IPS-15b (cell line): ENCODE measurements around the gene PDPN.
A peak's percentile ranks its signal among the peaks of the same experiment; 100 is the strongest.

Source experiments
- H3K27me3 ChIP-seq: one replicate; pipeline ENCODE4 v1.6.1; 2013; ENCODE audit warnings: low read length; ENCODE audit not compliant: control insufficient read depth, insufficient read depth
- H3K36me3 ChIP-seq: one replicate; pipeline ENCODE4 v1.6.1; 2013; ENCODE audit warnings: low read length; ENCODE audit not compliant: control insufficient read depth, insufficient read depth
- H3K4me1 ChIP-seq: one replicate; pipeline ENCODE4 v1.6.1; 2013; ENCODE audit warnings: mild to moderate bottlenecking, low read length; ENCODE audit not compliant: control insufficient read depth, insufficient read depth
- H3K4me3 ChIP-seq: one replicate; pipeline ENCODE4 v1.5.1; 2013; ENCODE audit warnings: low read depth, low read length
- H3K9ac ChIP-seq: one replicate; pipeline ENCODE4 v1.6.1; 2013; ENCODE audit warnings: low read depth, mild to moderate bottlenecking, low read length
- H3K9me3 ChIP-seq: one replicate; pipeline ENCODE4 v1.6.1; 2013; ENCODE audit warnings: mild to moderate bottlenecking, low read length; ENCODE audit not compliant: control insufficient read depth, insufficient read depth

The PDPN gene

DNA sequence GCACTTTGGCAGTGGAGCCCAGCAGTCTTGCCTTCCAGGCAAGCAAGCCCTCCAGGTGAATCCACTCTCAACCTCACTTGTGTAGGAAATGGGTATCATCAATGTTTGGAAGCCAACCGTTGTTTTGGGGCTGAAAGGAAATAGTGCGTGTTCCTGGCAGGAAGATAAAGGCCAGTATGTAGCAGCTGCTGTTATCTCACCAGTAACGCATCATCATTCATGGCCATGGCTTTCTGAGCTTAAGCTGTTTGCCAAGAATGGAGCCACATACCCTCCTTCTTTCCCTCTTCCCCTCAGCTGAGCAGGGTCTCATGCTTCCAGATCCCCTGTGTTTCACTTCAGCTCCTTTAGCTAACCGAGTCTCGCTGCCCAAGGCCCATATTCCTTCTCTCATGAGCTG, 2.2 kb upstream of the PDPN start:
- no peak overlapping the region for H3K9ac ChIP-seq
- peaks cover 13% of the 10 kb centered on the region for H3K27me3 ChIP-seq
- no peaks in the 10 kb centered on the region for H3K9me3 ChIP-seq

DNA sequence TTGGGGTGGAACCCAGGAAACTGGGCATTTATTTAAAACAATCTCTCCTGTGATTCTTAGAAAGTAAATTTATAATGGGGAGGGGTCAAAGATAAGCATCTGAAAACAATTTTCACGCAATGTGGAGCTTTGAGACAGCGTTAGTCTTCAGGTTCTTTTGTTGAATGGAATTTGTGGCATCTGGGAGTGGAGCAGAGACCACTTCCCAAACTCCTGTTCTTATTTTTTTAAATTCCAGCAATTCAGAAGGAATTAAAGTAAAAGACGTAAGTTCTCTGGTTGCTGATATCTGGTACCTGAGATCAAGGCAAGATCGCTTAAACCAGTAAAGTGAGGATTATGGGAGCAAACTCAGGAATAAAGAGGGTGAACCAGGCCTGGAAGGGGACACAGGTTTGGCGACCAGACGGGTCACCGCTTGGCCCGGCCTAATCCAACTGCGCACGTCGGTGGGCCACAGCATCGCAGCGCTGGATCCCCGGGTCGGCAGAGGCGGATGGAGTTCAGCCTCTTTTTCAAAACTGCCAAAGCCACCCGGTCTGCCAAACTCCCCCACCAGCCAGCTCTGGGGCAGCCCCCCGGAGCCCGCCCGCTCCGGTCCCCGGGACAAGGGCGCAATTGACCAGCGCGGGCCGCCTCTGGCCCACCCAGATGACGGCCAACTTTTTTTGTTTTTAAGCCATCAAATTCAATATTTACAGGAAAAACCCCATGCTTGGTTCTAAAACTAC, 754 bp upstream of the PDPN start:
- Histone ChIP-seq H3K4me1 (peaks cover 32% of the 10 kb centered on the region), H3K36me3 (peaks cover 2% of the 10 kb centered on the region), H3K4me3 (peak overlapping the region; percentile 95), H3K9ac (peak overlapping the region; percentile 1), H3K9me3 (no peaks in the 10 kb centered on the region), H3K27me3 (peaks cover 13% of the 10 kb centered on the region)

More for the DNA sequence above, 2.2 kb upstream of the PDPN start:
- H3K4me3 ChIP-seq = no peak overlapping the region
- H3K4me1 ChIP-seq = peaks cover 22% of the 10 kb centered on the region
- peaks cover 2% of the 10 kb centered on the region for H3K36me3 ChIP-seq

DNA sequence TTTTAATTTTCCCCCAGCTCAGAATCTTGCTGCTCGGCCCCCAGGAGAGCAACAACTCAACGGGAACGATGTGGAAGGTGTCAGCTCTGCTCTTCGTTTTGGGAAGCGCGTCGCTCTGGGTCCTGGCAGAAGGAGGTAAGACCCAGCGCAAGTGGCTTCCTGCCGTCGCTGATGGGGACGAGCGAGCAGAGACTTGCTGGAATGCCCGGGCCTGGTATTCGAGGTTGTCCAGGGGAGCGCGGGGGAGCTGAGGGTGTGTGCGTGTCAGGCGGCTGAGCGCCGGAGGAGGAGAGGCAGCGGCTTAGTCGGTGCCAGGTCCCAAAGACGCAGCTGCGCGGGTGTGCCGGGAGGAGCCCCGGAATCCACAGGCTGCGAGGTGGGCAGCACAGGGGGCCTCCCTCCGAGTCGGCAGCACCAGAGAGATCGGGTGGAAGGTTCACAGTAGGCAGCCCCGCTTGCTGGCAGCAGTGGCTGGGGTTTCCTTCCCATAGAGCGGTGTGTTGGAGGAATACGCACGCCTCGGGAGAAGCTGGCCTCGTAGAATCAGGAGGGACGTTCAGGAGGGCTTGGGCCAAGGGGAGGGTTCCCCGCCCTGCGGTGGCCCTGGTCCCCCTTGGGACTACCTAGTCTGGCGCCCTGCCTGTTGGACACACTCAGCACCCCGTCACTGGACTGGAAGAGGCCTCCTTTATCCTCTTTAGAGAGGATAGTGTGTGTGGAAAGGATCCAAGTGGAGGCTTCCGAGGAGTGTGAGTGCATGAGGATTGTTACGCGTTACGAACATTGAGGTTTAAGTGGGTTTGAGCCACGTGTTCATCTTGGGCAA, 547 bp downstream of the PDPN start:
- H3K27me3 ChIP-seq = peaks cover 13% of the 10 kb centered on the region
- H3K9ac ChIP-seq = peak overlapping the region; percentile 95
- peaks cover 2% of the 10 kb centered on the region for H3K36me3 ChIP-seq
- H3K4me3 ChIP-seq = peak overlapping the region; percentile 95
- H3K9me3 ChIP-seq = no peaks in the 10 kb centered on the region
- H3K4me1 ChIP-seq = peaks cover 33% of the 10 kb centered on the region

DNA sequence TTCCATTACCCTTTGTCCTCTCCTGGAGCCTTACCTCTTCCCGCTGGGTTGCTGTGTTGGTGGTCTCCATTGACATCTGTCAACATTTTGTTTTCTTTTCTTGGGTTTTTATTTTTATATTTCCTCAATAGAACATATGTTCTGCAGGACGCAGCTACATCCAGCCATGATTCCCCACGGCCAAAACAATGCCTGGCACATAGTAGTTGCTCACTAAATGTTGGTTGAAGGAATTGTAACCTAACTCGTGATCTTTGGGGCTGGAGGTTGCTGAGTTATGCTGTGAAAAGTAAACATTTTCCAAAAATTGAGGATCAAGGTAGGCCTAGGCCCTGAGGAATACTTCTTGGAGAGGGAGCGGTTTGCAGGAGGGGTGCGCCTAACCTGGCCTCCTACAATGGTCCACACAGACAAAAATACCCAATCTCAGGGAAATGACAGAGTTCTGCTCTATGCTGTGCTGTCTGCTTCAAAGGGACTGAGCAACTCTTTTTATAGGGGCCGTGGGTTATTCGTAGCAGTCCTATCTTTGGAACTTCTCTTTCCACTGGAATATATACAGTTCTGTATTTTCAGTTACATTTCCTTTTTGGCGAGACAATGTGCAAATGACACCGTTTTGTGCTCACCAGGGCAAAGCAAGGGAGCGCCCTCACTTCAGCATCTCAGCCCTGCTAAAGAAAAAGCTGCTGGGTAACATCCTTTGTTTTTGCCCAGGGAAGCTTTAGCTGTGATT, 1.4 kb downstream of the PDPN start:
- H3K4me3 ChIP-seq = peak overlapping the region; percentile 95
- peak overlapping the region; percentile 60 for H3K9ac ChIP-seq
- no peaks in the 10 kb centered on the region for H3K9me3 ChIP-seq
- H3K36me3 ChIP-seq = peaks cover 2% of the 10 kb centered on the region
- H3K27me3 ChIP-seq = peaks cover 13% of the 10 kb centered on the region
- H3K4me1 ChIP-seq = peaks cover 33% of the 10 kb centered on the region

DNA sequence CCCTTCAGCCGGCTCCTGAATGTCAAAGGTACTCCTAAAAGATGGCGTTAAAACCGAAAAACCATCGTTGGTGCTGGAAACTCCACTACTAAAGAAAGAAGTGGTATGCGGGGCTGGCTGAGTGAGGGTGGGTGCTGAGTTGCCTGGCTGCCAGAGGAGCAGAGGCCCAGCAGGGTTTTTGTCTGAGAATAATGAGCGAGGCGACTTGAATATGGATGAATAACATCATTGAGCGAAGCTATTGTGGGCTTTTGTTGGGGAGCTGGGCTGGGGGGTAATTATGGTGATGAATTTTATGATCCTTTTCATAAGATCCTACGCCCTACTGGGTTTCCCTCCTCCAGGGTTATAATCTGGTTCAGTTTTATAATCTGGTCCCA, 2.0 kb downstream of the PDPN start:
- Histone ChIP-seq H3K9ac (peak overlapping the region; percentile 60), H3K36me3 (peaks cover 2% of the 10 kb centered on the region), H3K4me1 (peaks cover 33% of the 10 kb centered on the region), H3K27me3 (peaks cover 13% of the 10 kb centered on the region), H3K9me3 (no peaks in the 10 kb centered on the region), H3K4me3 (peak overlapping the region; percentile 95)

DNA sequence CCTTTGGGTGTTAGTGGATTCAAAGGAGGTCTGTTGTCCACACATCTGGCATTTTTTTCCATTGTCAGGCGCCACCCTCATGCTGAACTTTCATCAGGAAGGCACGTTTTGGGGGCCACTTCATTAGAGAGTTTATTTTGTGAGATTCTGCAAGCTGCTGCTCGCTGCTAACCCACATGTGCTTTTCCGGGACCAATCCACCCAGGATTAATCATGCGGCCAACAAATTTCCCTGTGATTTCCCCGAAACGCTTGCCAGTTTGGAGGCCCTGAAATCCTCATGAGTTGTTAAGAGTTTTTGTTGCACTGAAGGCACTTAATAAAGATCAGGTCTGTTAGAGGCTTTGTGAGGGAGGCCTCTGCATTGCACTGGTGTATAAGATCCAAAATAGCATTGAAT, 2.4 kb downstream of the PDPN start:
- H3K27me3 ChIP-seq = peaks cover 13% of the 10 kb centered on the region

DNA sequence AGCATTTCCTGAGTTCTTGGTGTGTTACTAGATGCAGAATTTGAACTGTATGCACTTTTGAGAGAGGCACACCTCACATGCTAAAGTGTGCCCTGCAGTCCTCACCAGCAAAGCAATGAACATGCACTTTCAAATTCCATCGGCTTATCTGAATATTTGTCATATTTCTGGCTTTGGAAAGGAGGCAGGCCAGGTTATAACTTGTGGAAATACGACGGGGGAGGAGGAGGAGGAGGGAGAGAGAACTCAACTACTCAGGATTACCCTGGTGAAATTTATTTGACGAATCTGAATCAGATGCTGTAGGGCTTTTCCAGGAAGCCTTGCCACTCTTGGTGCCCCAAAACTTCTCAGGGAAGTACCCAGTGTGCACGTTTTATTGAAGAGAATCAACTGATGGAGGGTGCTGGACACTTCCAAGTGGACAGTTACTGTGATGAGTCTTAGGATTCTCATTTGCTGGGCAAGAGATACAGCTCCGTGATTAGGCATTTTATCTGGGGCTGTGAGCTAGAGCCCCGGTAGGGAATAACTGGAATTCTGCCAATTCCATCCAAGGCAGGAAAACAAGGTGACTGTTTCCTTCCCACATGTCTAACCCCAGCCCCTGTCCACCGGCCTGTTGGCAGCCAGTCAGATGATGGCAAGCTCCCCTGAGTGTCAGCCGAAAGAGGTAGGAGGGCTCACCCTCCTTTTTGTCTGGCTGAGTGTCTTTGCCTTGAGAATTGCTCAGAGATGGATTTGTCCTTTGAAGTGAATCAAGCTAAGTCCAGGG, 3.8 kb downstream of the PDPN start:
- Histone ChIP-seq H3K4me3 (no peak overlapping the region), H3K27me3 (peaks cover 4% of the 10 kb centered on the region), H3K36me3 (peaks cover 10% of the 10 kb centered on the region), H3K4me1 (peaks cover 21% of the 10 kb centered on the region), H3K9me3 (no peaks in the 10 kb centered on the region), H3K9ac (no peak overlapping the region)

More for the DNA sequence above, 2.4 kb downstream of the PDPN start:
- peak overlapping the region; percentile 47 for H3K9ac ChIP-seq
- peak overlapping the region; percentile 95 for H3K4me3 ChIP-seq
- no peaks in the 10 kb centered on the region for H3K9me3 ChIP-seq
- peaks cover 3% of the 10 kb centered on the region for H3K36me3 ChIP-seq
- peaks cover 33% of the 10 kb centered on the region for H3K4me1 ChIP-seq

DNA sequence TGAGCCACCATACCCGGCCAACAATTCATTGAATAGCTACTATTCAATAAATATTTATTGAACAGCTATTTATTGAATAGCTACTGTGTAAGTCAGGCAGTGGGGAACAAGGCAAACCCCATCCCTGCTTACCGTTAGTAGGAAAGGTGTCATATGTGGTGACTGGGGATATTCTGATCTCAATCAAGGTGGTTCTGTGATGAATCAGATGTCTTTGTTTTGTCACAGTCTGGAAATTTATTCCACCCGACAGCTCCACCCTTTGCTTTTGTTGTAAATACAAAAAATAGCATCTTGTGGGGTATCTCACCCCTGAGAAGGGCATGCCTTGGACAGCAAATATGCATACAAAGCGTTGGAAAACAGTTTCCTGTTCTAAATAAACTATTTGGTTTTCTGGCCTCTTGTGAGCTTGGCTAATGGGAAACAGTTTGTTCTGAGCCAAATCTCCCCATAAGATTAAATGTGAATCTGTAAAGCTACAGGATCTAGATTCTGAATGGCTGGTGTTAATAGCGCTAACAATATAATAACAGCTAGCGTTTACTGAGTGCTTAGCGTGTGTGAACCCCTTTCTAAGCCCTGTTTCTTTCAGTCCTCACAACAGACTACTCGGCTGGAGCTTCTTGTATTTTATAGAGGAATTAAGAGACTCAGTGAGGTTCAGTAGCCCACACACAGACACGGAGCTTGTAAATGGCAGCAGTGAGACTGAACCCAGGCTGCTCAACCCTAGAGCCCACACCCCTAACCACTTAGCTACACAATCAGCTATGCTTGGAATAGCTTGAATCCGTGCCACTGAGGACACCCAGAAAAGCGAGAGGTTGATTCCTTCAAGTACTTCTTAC, 5.5 kb downstream of the PDPN start:
- H3K4me3 ChIP-seq = no peak overlapping the region
- H3K4me1 ChIP-seq = peaks cover 24% of the 10 kb centered on the region
- H3K9me3 ChIP-seq = no peaks in the 10 kb centered on the region
- no peaks in the 10 kb centered on the region for H3K27me3 ChIP-seq
- no peak overlapping the region for H3K9ac ChIP-seq
- peaks cover 9% of the 10 kb centered on the region for H3K36me3 ChIP-seq

DNA sequence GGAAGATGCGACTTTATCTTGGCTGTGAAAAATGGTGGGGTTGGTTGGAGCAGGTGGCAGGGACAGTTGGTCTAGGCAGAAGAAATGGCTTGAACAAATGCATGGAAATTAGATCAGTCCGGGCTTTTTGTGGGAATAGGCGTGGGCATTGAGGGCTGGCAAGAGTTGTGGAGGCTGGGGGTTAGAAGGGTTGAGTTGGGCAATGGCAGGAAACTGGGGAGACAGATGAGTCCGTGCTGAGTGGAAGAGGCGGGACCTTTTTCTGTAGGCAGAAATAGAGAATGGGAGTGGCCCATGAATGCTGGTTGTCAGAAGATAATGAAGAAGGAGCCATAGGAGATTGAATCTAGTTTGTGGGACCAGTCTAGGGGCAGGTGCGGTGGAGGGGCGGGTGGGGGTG, 6.9 kb downstream of the PDPN start:
- Histone ChIP-seq H3K4me1 (peaks cover 24% of the 10 kb centered on the region), H3K9ac (no peak overlapping the region), H3K9me3 (no peaks in the 10 kb centered on the region), H3K27me3 (no peaks in the 10 kb centered on the region), H3K4me3 (no peak overlapping the region), H3K36me3 (peaks cover 8% of the 10 kb centered on the region)

DNA sequence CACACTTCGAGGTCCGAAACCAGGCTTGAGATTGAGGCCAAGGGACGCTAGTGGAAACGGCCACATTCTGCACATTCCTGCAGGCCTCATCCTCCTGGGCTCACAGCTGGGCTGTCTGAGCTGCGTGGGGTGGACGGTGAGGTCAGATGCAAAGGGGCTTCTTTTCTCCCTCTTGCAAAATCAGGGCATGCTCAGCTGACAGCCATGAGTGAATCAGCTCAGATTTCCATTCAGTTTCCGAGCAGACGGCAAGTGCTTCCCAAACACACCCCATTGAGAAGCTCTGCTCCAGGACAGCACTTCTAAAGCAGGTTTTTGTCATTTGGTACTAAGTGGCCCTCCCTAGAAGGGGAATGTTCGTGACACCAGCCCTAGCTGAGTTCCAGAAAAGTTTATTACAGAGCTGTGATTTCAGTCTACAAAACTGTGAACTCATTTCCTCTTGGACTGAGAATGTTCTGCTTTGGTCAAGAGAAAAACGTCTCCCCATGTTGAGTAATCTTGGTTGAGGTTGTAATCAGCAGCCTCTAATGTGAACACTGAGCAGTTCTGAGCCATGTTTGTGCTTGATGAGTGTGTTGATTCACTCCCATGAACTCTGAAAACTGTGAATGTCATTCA, 10.0 kb downstream of the PDPN start:
- no peaks in the 10 kb centered on the region for H3K27me3 ChIP-seq
- no peak overlapping the region for H3K9ac ChIP-seq
- no peak overlapping the region for H3K4me3 ChIP-seq
- H3K36me3 ChIP-seq = peaks cover 11% of the 10 kb centered on the region
- H3K9me3 ChIP-seq = no peaks in the 10 kb centered on the region
- peaks cover 7% of the 10 kb centered on the region for H3K4me1 ChIP-seq
